ENCODE data around the gene ARHGEF9.

Gene ARHGEF9

GRCh38 chrX:63718010-63718694, 66.9 kb downstream of the ARHGEF9 start:
- Histone ChIP-seq H3K9ac (ENCODE audit: low read length) (no peak overlapping the region), H3K9me3 (ENCODE audit: insufficient read depth, low read length) (no peaks in the 10 kb centered on the region), H3K27me3 (ENCODE audit: low read depth, low read length) (no peaks in the 10 kb centered on the region), H3K79me2 (ENCODE audit: low read length) (no peaks in the 10 kb centered on the region), H2AFZ (ENCODE audit: low read depth, low read length) (no peak overlapping the region), H3K27ac (ENCODE audit: low read length) (no peak overlapping the region), H3K36me3 (replicated peaks; ENCODE audit: low read depth, low read length) (peaks cover 8% of the 10 kb centered on the region), H3K4me3 (ENCODE audit: low read length) (no peak overlapping the region), H4K20me1 (ENCODE audit: insufficient read depth, low read length) (no peaks in the 10 kb centered on the region), H3K4me2 (ENCODE audit: low read length) (no peak overlapping the region), H3K4me1 (ENCODE audit: low read length) (no peaks in the 10 kb centered on the region)
- TF ChIP-seq EZH2phosphoT487 (IDR thresholded peaks at IDR 0.05; ENCODE audit: low read depth) (no peak), CTCF (IDR thresholded peaks at IDR 0.05; ENCODE audit: low read depth, low read length) (no peak)

- H3K4me3 ChIP-seq (ENCODE audit: low read length), result no peak overlapping the region
- H3K9me3 ChIP-seq (ENCODE audit: insufficient read depth, low read length), result no peaks in the 10 kb centered on the region
- H3K27ac ChIP-seq (ENCODE audit: low read length), result no peak overlapping the region
- H2AFZ ChIP-seq (ENCODE audit: low read depth, low read length), result no peak overlapping the region
- no peaks in the 10 kb centered on the region for H4K20me1 ChIP-seq (ENCODE audit: insufficient read depth, low read length)
- H3K9ac ChIP-seq (ENCODE audit: low read length), result no peak overlapping the region
- H3K36me3 ChIP-seq (replicated peaks; ENCODE audit: low read depth, low read length), result peaks cover 4% of the 10 kb centered on the region
- no peak overlapping the region for H3K4me2 ChIP-seq (ENCODE audit: low read length)
- no peaks in the 10 kb centered on the region for H3K27me3 ChIP-seq (ENCODE audit: low read depth, low read length)
- no peaks in the 10 kb centered on the region for H3K4me1 ChIP-seq (ENCODE audit: low read length)
- no peak for TF ChIP-seq EZH2phosphoT487 (IDR thresholded peaks at IDR 0.05; ENCODE audit: low read depth)
- no peak for TF ChIP-seq CTCF (IDR thresholded peaks at IDR 0.05; ENCODE audit: low read depth, low read length)
- H3K79me2 ChIP-seq (ENCODE audit: low read length), result no peaks in the 10 kb centered on the region
Observed at GRCh38 chrX:63713526-63713925, 71.5 kb downstream of the ARHGEF9 start.

DNA sequence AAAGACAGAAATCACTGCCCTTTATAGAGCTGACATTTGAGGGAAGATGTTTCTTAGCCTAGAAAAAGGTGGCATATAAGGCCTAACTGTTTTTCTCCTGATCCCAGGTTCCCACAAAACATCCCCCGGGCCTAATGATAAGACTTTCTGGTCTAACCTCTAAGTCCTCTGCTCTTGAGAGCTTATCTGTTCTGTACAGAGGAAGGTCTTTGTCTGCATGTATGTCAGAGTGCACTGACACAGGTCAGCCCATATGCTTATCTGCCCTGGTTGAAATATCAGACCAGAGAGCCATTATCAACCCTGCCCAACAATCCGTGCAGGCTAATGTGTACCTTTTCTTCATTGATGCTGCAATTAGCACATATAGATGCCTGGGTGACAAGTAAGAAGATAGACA, 76.2 kb downstream of the ARHGEF9 start:
- H3K9me3 ChIP-seq (ENCODE audit: insufficient read depth, low read length), result no peaks in the 10 kb centered on the region
- no peak overlapping the region for H2AFZ ChIP-seq (ENCODE audit: low read depth, low read length)
- no peak overlapping the region for H3K27ac ChIP-seq (ENCODE audit: low read length)
- TF ChIP-seq EZH2phosphoT487 (IDR thresholded peaks at IDR 0.05; ENCODE audit: low read depth), result no peak
- no peak for TF ChIP-seq CTCF (IDR thresholded peaks at IDR 0.05; ENCODE audit: low read depth, low read length)
- no peaks in the 10 kb centered on the region for H3K4me1 ChIP-seq (ENCODE audit: low read length)
- no peaks in the 10 kb centered on the region for H4K20me1 ChIP-seq (ENCODE audit: insufficient read depth, low read length)
- H3K9ac ChIP-seq (ENCODE audit: low read length), result no peak overlapping the region
- H3K79me2 ChIP-seq (ENCODE audit: low read length), result no peaks in the 10 kb centered on the region
- no peak overlapping the region for H3K4me3 ChIP-seq (ENCODE audit: low read length)
- H3K4me2 ChIP-seq (ENCODE audit: low read length), result no peak overlapping the region
- H3K36me3 ChIP-seq (replicated peaks; ENCODE audit: low read depth, low read length), result peaks cover 2% of the 10 kb centered on the region
- no peaks in the 10 kb centered on the region for H3K27me3 ChIP-seq (ENCODE audit: low read depth, low read length)

GRCh38 chrX:63702556-63702955, 82.5 kb downstream of the ARHGEF9 start:
- no peaks in the 10 kb centered on the region for H3K4me1 ChIP-seq (ENCODE audit: low read length)
- H3K4me3 ChIP-seq (ENCODE audit: low read length), result no peak overlapping the region
- H3K79me2 ChIP-seq (ENCODE audit: low read length), result no peaks in the 10 kb centered on the region
- TF ChIP-seq EZH2phosphoT487 (IDR thresholded peaks at IDR 0.05; ENCODE audit: low read depth) (no peak), CTCF (IDR thresholded peaks at IDR 0.05; ENCODE audit: low read depth, low read length) (no peak)
- H2AFZ ChIP-seq (ENCODE audit: low read depth, low read length), result no peak overlapping the region
- H3K27me3 ChIP-seq (ENCODE audit: low read depth, low read length), result no peaks in the 10 kb centered on the region
- no peak overlapping the region for H3K4me2 ChIP-seq (ENCODE audit: low read length)
- no peaks in the 10 kb centered on the region for H3K9me3 ChIP-seq (ENCODE audit: insufficient read depth, low read length)
- H3K36me3 ChIP-seq (replicated peaks; ENCODE audit: low read depth, low read length), result peaks cover 16% of the 10 kb centered on the region
- no peaks in the 10 kb centered on the region for H4K20me1 ChIP-seq (ENCODE audit: insufficient read depth, low read length)
- H3K9ac ChIP-seq (ENCODE audit: low read length), result no peak overlapping the region
- H3K27ac ChIP-seq (ENCODE audit: low read length), result no peak overlapping the region
